HG03469 (cell line): Measurements from ENCODE around the gene TMEM80.
"Not testable (repeated sequence)": the region's sequence is repeated elsewhere in the genome, so short reads cannot be mapped to it uniquely, and the experiment has no call there.

Experiments
- ATAC-seq: cut with Tn5 transposase; IDR thresholded peaks from one replicate; pipeline ENCODE4 v1.9.1; 2021; ENCODE audit warnings: mild to moderate bottlenecking, moderate library complexity, moderate number of reproducible peaks; ENCODE audit not compliant: unreplicated experiment

TMEM80 gene

GRCh38 chr11:720017-720641 is 24.5 kb downstream of the TMEM80 start:
- ATAC-seq: no peak

DNA sequence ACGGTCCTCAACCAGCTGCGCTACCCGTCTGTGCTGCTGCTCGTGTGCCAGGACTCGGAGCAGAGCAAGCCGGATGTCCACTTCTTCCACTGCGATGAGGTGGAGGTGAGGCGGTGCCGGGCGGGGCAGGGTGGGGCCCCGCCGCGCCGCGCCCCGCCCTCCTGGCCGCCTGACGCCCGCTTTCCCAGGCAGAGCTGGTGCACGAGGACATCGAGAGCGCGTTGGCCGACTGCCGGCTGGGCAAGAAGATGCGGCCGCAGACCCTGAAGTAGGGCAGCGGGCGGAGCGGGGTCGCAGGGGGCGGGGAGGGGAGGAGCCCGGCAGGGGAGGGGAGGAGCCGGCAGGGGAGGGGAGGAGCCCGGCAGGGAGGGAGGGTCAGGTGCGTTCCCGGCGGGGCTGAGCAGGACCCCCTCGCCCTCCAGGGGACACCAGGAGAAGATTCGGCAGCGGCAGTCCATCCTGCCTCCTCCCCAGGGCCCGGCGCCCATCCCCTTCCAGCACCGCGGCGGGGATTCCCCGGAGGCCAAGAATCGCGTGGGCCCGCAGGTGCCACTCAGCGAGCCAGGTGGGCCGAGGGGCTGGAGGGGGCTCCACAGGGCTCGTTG is 25.1 kb downstream of the TMEM80 start:
- no peak for ATAC-seq

GRCh38 chr11:721247-721740 is 25.7 kb downstream of the TMEM80 start:
- ATAC-seq: no peak

DNA sequence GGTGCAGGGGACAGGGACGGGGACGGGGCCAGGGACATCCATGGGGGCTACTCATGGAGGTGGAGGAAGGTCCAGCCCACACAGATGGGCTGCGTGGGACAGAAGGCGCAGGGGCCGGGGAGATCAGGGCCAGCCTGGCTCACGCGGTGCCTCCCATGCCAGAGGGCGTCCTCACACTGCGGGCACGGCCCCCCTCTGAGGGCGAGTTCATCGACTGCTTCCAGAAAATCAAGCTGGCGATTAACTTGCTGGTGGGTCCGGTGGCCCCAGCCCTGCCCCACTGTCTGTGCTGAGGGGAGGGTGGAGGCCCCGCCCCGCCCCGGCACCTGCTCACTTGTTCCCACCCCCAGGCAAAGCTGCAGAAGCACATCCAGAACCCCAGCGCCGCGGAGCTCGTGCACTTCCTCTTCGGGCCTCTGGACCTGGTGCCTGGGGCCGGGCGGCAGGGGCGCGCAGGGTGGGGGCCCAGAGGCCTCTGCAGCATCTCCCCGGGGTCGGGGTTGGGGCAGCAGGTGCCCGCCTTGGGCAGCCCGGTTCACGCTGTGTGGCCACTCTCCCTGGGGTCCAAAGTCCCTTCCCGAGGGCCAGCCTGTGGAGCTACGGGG is 26.2 kb downstream of the TMEM80 start:
- ATAC-seq: no peak

GRCh38 chr11:722346-722811 is 26.8 kb downstream of the TMEM80 start:
- ATAC-seq: no peak

GRCh38 chr11:723120-723883 is 27.7 kb downstream of the TMEM80 start:
- ATAC-seq: no peak

DNA sequence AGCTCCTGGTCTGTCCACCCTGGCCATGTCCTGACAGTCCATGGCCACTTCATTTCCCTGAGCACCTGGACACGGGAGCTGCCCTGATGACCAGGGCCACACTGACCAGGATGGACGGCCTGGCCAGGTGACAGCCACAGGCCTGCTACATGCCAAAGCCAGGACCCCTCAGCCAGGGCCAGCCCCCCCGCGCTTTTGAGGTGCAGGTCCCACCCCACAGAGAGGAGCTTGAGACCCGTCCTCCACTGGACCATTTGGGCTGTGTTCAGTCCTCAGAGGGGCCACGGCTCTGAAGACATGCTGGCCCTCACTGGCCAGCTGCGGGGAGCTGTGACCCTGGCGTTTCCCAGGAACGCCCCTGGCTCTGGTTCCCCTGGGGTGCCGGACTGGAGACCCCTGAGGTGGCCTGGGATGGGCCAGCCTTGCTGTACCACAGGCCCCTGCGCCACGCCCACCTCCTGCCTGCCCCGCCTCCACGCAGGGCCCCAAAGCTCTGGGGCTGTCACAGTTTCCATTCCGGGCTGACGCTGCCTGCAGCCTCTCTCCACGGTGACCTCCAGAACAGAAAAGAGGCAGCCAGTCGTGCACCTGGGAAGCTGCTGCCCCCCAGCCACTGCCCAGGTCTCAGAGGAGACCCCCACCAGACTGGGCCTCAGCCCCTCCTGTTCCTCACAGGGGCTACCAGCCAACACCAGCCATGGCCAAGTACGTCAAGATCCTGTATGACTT is 28.6 kb downstream of the TMEM80 start:
- no peak for ATAC-seq

DNA sequence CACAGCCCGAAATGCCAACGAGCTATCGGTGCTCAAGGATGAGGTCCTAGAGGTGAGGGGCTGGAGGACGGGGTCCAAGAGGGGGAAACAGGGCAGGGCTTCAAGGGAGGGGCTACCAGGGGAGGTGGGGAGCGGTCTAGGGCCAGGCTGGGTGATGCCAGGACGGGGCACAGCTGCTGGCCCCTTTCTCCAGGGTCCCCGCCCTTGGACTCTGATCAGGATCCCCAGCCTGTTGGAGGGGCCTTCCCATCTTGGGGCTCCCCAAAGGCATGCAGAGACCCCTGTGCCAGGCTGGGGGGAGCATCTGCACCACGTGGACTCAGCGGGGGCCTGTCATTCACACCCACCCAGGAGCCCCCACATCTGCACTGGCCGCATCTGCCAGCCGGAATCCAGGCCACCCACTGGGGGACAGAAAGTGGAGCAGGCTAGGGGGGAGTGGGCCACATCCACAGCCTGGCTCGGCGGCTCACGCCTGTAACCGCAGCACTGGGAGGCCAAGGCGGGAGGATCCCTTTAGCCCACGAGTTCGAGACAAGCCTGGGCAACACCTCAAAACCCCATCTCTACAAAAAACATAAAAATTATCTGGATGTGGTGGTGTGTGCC is 29.3 kb downstream of the TMEM80 start:
- no peak for ATAC-seq

GRCh38 chr11:725624-726202 is 30.1 kb downstream of the TMEM80 start:
- ATAC-seq: no peak

- ATAC-seq: no peak
These were observed 30.9 kb downstream of the TMEM80 start for GRCh38 chr11:726278-727220.

GRCh38 chr11:727281-727701 is 31.7 kb downstream of the TMEM80 start:
- ATAC-seq: no peak

DNA sequence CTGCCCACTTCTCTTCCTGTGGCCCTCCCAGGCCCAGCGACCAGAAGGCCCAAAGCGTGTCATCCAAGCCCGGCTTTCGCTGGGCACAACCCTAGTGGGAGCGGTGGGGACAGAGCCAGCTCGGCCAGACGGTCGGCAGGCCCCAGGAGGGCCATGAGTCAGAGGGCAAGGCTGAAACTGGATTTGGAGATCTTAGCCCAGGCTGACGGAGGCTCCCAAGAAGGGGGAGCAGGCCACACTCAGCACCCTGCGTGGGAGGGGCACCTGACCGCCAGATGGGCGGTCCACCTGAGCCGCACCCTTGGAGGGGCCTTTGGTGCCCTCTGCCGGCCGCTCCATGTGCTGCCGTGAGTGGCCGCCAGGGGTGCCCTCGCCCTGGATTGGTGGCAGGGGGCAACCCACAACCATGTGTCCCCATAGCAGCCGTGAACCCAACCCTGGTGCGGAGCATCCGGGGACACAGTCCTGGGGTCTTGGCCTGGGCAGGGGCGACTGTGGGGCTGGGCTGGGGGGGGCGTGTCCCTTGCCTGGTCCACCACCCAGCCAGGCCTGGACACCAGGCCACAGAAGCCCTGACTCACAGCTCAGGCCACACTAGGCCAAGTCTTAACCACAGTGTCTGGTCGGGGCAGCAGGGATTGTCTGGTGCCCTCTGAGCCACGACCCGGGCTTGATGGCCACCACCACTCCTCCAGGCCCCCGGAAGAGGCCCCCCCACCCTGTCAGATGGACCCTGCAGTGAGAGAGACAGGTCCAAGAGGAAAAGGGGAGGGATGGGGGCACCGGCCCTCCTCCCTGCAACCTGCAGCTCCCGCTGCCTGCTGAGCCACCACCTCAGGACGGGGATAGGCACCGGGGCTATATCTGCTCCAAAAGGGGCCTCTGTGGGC is 32.5 kb downstream of the TMEM80 start:
- no peak for ATAC-seq

GRCh38 chr11:728901-729491 is 33.4 kb downstream of the TMEM80 start:
- no peak for ATAC-seq

GRCh38 chr11:729492-730074 is 34.0 kb downstream of the TMEM80 start:
- no peak for ATAC-seq

- ATAC-seq: no peak
These were observed 37.5 kb downstream of the TMEM80 start for GRCh38 chr11:733072-733471.

DNA sequence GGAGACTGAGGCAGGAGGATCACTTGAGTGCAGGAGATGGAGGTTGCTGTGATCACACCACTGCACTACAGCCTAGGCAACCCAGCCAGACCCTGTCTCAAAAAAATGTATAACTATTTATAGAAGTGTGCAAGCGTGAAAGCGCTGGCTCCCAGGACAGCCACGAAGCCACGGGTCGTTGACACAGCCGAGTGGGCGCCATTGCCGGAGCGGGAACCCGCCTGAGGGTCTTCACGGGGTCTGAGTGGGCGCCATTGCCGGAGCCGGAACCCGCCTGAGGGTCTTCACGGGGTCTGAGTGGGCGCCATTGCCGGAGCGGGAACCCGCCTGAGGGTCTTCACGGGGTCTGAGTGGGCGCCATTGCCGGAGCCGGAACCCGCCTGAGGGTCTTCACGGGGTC is 38.9 kb downstream of the TMEM80 start:
- not testable (repeated sequence) for ATAC-seq

DNA sequence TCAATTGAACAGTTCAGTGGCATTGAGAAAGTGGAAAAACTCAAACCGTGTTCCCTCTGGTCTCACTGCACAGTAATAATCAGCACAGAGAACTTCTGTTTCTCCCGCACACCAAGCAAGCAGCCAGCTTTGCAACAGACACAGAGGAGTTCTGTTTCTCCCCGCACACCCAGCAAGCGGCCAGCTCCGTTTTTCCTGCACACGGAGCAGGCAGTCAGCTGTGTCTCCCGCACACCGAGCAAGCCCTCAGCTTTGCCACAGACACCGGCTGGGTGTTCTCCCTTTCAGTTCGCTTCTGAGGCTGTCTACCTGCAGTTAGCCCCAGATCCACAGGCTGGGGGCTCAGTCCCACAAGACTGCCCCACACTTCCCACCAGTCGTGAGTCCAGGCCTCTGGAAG is 41.8 kb downstream of the TMEM80 start:
- no peak for ATAC-seq
